Neural crest cell (in vitro differentiated cells): ENCODE measurements around the gene TMEM50B. TPM values are rescaled to one million over a fixed set of nuclear protein-coding genes. Genes with fewer than 3 reads are reported as not detected.
"Not testable (repeated sequence)": the region's sequence is repeated elsewhere in the genome, so short reads cannot be mapped to it uniquely, and the experiment has no call there.

Source experiments
- DNase-seq: peaks from one replicate; pipeline ENCODE4 v3.0.0; 2021; ENCODE audit warnings: low read depth, mixed read lengths, low spot score
- H3K27ac Mint-ChIP-seq: one replicate; pipeline ENCODE4 v1.8.0; 2021; ENCODE audit warnings: mild to moderate bottlenecking, mixed read lengths; ENCODE audit not compliant: unreplicated experiment
- H3K27me3 Mint-ChIP-seq: 2 replicates; pipeline ENCODE4 v1.8.0; 2021; ENCODE audit warnings: low read depth, mild to moderate bottlenecking, mixed read lengths
- H3K36me3 Mint-ChIP-seq: 2 replicates; pipeline ENCODE4 v1.8.0; 2021; ENCODE audit warnings: low read depth, mild to moderate bottlenecking, mixed read lengths
- H3K4me1 Mint-ChIP-seq: 2 replicates; pipeline ENCODE4 v1.8.0; 2021; ENCODE audit warnings: mixed read lengths
- H3K4me3 Mint-ChIP-seq: one replicate; pipeline ENCODE4 v1.8.0; 2021; ENCODE audit warnings: mild to moderate bottlenecking, mixed read lengths
- H3K9me3 Mint-ChIP-seq: 2 replicates; pipeline ENCODE4 v1.8.0; 2021; ENCODE audit warnings: mixed read lengths
- CTCF ChIP-seq: fragments of 200-600 bp; sonication (generic); conservative IDR thresholded peaks from 2 replicates; pipeline ENCODE4 v1.5.0; 2021; ENCODE audit warnings: antibody characterized with exemption, mild to moderate bottlenecking
- total RNA-seq: library from RNA; stranded (reverse); gene quantifications from 2 replicates; pipeline ENCODE4 v1.2.1, GENCODE V29; 2021

TMEM50B gene
- total RNA-seq, 1 donor from 2014 or later: 23.2 TPM

GRCh38 chr21:33512481-33512880 is 32.7 kb upstream of the TMEM50B start:
- Mint-ChIP-seq H3K4me1 (no peaks in the 10 kb centered on the region), H3K4me3 (no peak overlapping the region), H3K27me3 (no peaks in the 10 kb centered on the region), H3K27ac (no peak overlapping the region), H3K9me3 (no peaks in the 10 kb centered on the region), H3K36me3 (peaks cover 20% of the 10 kb centered on the region)
- TF ChIP-seq CTCF: no peak
- DNase-seq: no peak

DNA sequence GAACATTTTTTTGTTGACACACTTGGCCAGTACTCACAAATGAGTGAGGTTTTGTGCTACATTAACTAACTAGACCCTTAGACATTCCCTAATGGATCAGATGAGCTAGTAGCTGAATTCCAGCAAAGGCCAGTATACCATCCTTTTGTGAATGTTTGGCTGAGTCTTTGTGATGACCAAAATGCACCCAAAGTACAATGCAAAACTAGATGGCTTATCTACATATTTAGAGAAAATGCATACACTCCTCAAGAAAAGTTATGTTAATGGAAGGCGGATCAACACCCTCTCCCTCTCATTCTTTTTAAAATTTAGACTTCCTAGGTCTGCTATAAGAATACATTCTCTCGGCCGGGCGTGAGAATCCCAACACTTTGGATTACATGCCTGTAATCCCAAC is 31.9 kb upstream of the TMEM50B start:
- no peak for TF ChIP-seq CTCF
- Mint-ChIP-seq H3K27me3 (no peaks in the 10 kb centered on the region), H3K4me3 (no peak overlapping the region), H3K4me1 (no peaks in the 10 kb centered on the region), H3K27ac (no peak overlapping the region), H3K36me3 (peaks cover 27% of the 10 kb centered on the region), H3K9me3 (peaks cover 6% of the 10 kb centered on the region)
- no peak for DNase-seq

- Mint-ChIP-seq H3K36me3 (peaks cover 31% of the 10 kb centered on the region), H3K9me3 (peaks cover 6% of the 10 kb centered on the region), H3K4me1 (no peaks in the 10 kb centered on the region), H3K27me3 (no peaks in the 10 kb centered on the region), H3K4me3 (no peak overlapping the region), H3K27ac (no peak overlapping the region)
- TF ChIP-seq CTCF: no peak
- no peak for DNase-seq
These were observed 31.1 kb upstream of the TMEM50B start for GRCh38 chr21:33510826-33511225.

GRCh38 chr21:33507003-33507402 is 27.2 kb upstream of the TMEM50B start:
- H3K4me3 Mint-ChIP-seq, H3K4me1 Mint-ChIP-seq, H3K9me3 Mint-ChIP-seq, DNase-seq, H3K27ac Mint-ChIP-seq, H3K27me3 Mint-ChIP-seq: not testable (repeated sequence)
- peaks cover 29% of the 10 kb centered on the region for H3K36me3 Mint-ChIP-seq

DNA sequence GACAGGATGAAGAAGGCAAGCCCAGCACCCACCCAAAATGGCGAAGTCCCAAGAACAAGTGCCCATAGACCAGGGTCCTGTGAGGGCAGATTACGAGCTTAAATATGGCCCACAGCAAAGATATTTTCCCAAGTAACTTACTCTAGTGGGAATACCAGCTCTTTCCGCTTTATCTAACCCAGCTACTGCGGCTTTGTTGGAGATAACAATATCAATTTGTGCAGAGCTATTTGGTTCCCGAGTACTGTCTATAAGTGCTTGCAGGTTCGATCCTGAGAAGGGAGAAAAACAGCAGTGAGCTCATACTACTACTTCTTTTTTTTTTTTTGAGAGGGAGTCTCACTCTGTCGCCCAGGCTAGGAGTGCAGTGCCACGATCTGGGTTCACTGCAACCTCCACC is 26.1 kb upstream of the TMEM50B start:
- TF ChIP-seq CTCF: no peak
- Mint-ChIP-seq H3K4me3 (no peak overlapping the region), H3K4me1 (no peaks in the 10 kb centered on the region), H3K27me3 (no peaks in the 10 kb centered on the region), H3K9me3 (peaks cover 6% of the 10 kb centered on the region), H3K36me3 (peaks cover 24% of the 10 kb centered on the region), H3K27ac (no peak overlapping the region)
- DNase-seq: no peak

DNA sequence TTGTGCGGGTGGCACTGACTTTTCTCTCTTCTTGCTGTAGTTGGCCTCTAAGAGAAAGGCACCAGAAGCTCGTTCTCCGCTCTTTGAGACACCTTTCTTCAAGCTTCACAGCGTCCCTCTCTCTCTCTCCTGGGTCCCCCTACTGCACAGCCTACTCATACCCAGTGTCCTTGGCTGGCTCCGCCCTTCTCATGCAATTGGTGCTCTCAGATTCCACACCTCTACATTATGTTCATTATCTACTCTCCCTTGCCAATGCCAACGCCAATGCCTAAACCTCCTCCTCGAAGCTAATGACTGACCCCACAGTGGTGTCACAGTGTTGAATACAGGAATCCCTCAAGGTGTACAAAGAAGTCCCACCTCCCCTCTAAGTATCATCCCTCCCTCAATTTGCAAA is 16.6 kb upstream of the TMEM50B start:
- Mint-ChIP-seq H3K9me3 (no peaks in the 10 kb centered on the region), H3K4me1 (peaks cover 7% of the 10 kb centered on the region), H3K27me3 (peaks cover 12% of the 10 kb centered on the region), H3K27ac (no peak overlapping the region), H3K4me3 (peak overlapping the region; percentile 35), H3K36me3 (no peaks in the 10 kb centered on the region)
- no peak for TF ChIP-seq CTCF
- DNase-seq: no peak
